ENCODE results near the gene TEX44.

TEX44 gene

GRCh38 chr2:231565887-231566594 is 26.6 kb upstream of the TEX44 start:
- no peaks in the 10 kb centered on the region for H3F3A ChIP-seq (ENCODE audit: low read depth)
- H3K4me2 ChIP-seq (ENCODE audit: low read depth, low read length, poor library complexity, severe bottlenecking) = no peak overlapping the region
- H3K4me1 ChIP-seq (ENCODE audit: insufficient read depth, low read length, poor library complexity, severe bottlenecking) = peaks cover 5% of the 10 kb centered on the region
- no peaks in the 10 kb centered on the region for H3K36me3 ChIP-seq (ENCODE audit: insufficient read depth, low read length)
- H2AFZ ChIP-seq (ENCODE audit: low read length) = no peak overlapping the region
- H3K9me3 ChIP-seq (ENCODE audit: insufficient read depth, low read depth, low read length) = no peaks in the 10 kb centered on the region
- H4K20me1 ChIP-seq (ENCODE audit: insufficient read depth, low read length, poor library complexity, severe bottlenecking) = no peaks in the 10 kb centered on the region
- no peak overlapping the region for H3K4me3 ChIP-seq (ENCODE audit: low read length, poor library complexity, severe bottlenecking)
- no peaks in the 10 kb centered on the region for H3K79me2 ChIP-seq (ENCODE audit: insufficient read depth, low read length)
- no peaks in the 10 kb centered on the region for H3K9me2 ChIP-seq (replicated peaks; ENCODE audit: low read depth, low read length)
- TF ChIP-seq CTCF (conservative IDR thresholded peaks at IDR 0.05; ENCODE audit: low read length) = no peak
- no peak for TF ChIP-seq EZH2phosphoT487 (IDR thresholded peaks at IDR 0.05; ENCODE audit: borderline replicate concordance)
- H3K9ac ChIP-seq (ENCODE audit: low read depth, low read length, poor library complexity, severe bottlenecking) = no peak overlapping the region
- H3K27me3 ChIP-seq (ENCODE audit: insufficient read depth, low read length, poor library complexity, severe bottlenecking) = no peaks in the 10 kb centered on the region

- Histone ChIP-seq H3K79me2 (ENCODE audit: insufficient read depth, low read length) (no peaks in the 10 kb centered on the region), H3K4me1 (ENCODE audit: insufficient read depth, low read length, poor library complexity, severe bottlenecking) (peaks cover 5% of the 10 kb centered on the region), H3F3A (ENCODE audit: low read depth) (no peaks in the 10 kb centered on the region), H2AFZ (ENCODE audit: low read length) (no peak overlapping the region), H4K20me1 (ENCODE audit: insufficient read depth, low read length, poor library complexity, severe bottlenecking) (no peaks in the 10 kb centered on the region), H3K9me3 (ENCODE audit: insufficient read depth, low read depth, low read length) (no peaks in the 10 kb centered on the region), H3K4me3 (ENCODE audit: low read length, poor library complexity, severe bottlenecking) (no peak overlapping the region), H3K36me3 (ENCODE audit: insufficient read depth, low read length) (no peaks in the 10 kb centered on the region), H3K9ac (ENCODE audit: low read depth, low read length, poor library complexity, severe bottlenecking) (no peak overlapping the region), H3K9me2 (replicated peaks; ENCODE audit: low read depth, low read length) (no peaks in the 10 kb centered on the region), H3K4me2 (ENCODE audit: low read depth, low read length, poor library complexity, severe bottlenecking) (no peak overlapping the region), H3K27me3 (ENCODE audit: insufficient read depth, low read length, poor library complexity, severe bottlenecking) (no peaks in the 10 kb centered on the region)
- no peak for TF ChIP-seq CTCF (conservative IDR thresholded peaks at IDR 0.05; ENCODE audit: low read length)
Observed at GRCh38 chr2:231567159-231567558, 25.5 kb upstream of the TEX44 start.

GRCh38 chr2:231568098-231568784 is 24.4 kb upstream of the TEX44 start:
- Histone ChIP-seq H3K4me3 (ENCODE audit: low read length, poor library complexity, severe bottlenecking) (no peak overlapping the region), H2AFZ (ENCODE audit: low read length) (no peak overlapping the region), H3F3A (ENCODE audit: low read depth) (no peaks in the 10 kb centered on the region), H3K36me3 (ENCODE audit: insufficient read depth, low read length) (no peaks in the 10 kb centered on the region), H3K9ac (ENCODE audit: low read depth, low read length, poor library complexity, severe bottlenecking) (no peak overlapping the region), H3K79me2 (ENCODE audit: insufficient read depth, low read length) (no peaks in the 10 kb centered on the region), H3K9me3 (ENCODE audit: insufficient read depth, low read depth, low read length) (no peaks in the 10 kb centered on the region), H3K9me2 (replicated peaks; ENCODE audit: low read depth, low read length) (no peaks in the 10 kb centered on the region), H3K4me1 (ENCODE audit: insufficient read depth, low read length, poor library complexity, severe bottlenecking) (peaks cover 5% of the 10 kb centered on the region), H3K4me2 (ENCODE audit: low read depth, low read length, poor library complexity, severe bottlenecking) (no peak overlapping the region), H4K20me1 (ENCODE audit: insufficient read depth, low read length, poor library complexity, severe bottlenecking) (no peaks in the 10 kb centered on the region), H3K27me3 (ENCODE audit: insufficient read depth, low read length, poor library complexity, severe bottlenecking) (no peaks in the 10 kb centered on the region)
- TF ChIP-seq CTCF (conservative IDR thresholded peaks at IDR 0.05; ENCODE audit: low read length) = no peak
- no peak for TF ChIP-seq EZH2phosphoT487 (IDR thresholded peaks at IDR 0.05; ENCODE audit: borderline replicate concordance)

Data from Loucy (cell line).